RWPE2 (cell line): Measurements from ENCODE around the gene F2RL2.

Source experiments
- ATAC-seq: fragments of 200-7000 bp; cut with Tn5 transposase; 3 replicates; pipeline ENCODE4 v1.9.1; 2021; ENCODE audit warnings: low read depth
- DNase-seq: peaks from one replicate; pipeline ENCODE4 v3.0.0-alpha.2; 2020; ENCODE audit warnings: low spot score
- H3K27ac ChIP-seq: fragments of 450-650 bp; 2 replicates; pipeline ENCODE4 v1.5.1; 2017; ENCODE audit warnings: mild to moderate bottlenecking; ENCODE audit not compliant: poor library complexity, severe bottlenecking
- H3K27me3 ChIP-seq: fragments of 250-450 bp; sonication (Bioruptor Pico); 2 replicates; pipeline ENCODE4 v1.5.1; 2021; ENCODE audit warnings: mild to moderate bottlenecking, moderate library complexity; ENCODE audit not compliant: insufficient read depth, poor library complexity, severe bottlenecking
- H3K36me3 ChIP-seq: fragments of 250-450 bp; sonication (Bioruptor Pico); 2 replicates; pipeline ENCODE4 v1.5.1; 2020; ENCODE audit warnings: low read depth, mild to moderate bottlenecking, moderate library complexity
- H3K4me1 ChIP-seq: fragments of 250-450 bp; sonication (Bioruptor Pico); 2 replicates; pipeline ENCODE4 v1.5.1; 2021; ENCODE audit warnings: mild to moderate bottlenecking, moderate library complexity; ENCODE audit not compliant: insufficient read depth, poor library complexity, severe bottlenecking
- H3K4me3 ChIP-seq: fragments of 250-450 bp; sonication (Bioruptor Pico); 2 replicates; pipeline ENCODE4 v1.5.1; 2021; ENCODE audit warnings: mild to moderate bottlenecking, moderate library complexity; ENCODE audit not compliant: severe bottlenecking
- H3K9me3 ChIP-seq: fragments of 250-450 bp; sonication (Bioruptor Pico); 2 replicates; pipeline ENCODE4 v1.5.1; 2021; ENCODE audit warnings: mild to moderate bottlenecking, moderate library complexity; ENCODE audit not compliant: severe bottlenecking
- CTCF ChIP-seq: fragments of 450-650 bp; IDR thresholded peaks from one replicate; pipeline ENCODE4 v1.5.1; 2017; ENCODE audit warnings: mild to moderate bottlenecking, moderate library complexity; ENCODE audit not compliant: poor library complexity, severe bottlenecking

F2RL2 gene

GRCh38 chr5:76601470-76601869 lies 21.7 kb downstream of the F2RL2 start:
- Histone ChIP-seq H3K36me3 (no peaks in the 10 kb centered on the region), H3K9me3 (no peaks in the 10 kb centered on the region), H3K27me3 (no peaks in the 10 kb centered on the region), H3K4me3 (no peak overlapping the region), H3K4me1 (peaks cover 3% of the 10 kb centered on the region), H3K27ac (no peak overlapping the region)
- DNase-seq (no peak), ATAC-seq (peak; percentile 71)
- peak; percentile 88 for TF ChIP-seq CTCF

GRCh38 chr5:76600716-76601115 lies 22.5 kb downstream of the F2RL2 start:
- TF ChIP-seq CTCF, result no peak
- no peaks in the 10 kb centered on the region for H3K36me3 ChIP-seq
- H3K4me1 ChIP-seq, result peaks cover 3% of the 10 kb centered on the region
- H3K9me3 ChIP-seq, result no peaks in the 10 kb centered on the region
- H3K27me3 ChIP-seq, result no peaks in the 10 kb centered on the region
- ATAC-seq, result no peak
- no peak overlapping the region for H3K27ac ChIP-seq
- no peak overlapping the region for H3K4me3 ChIP-seq
- DNase-seq, result no peak

GRCh38 chr5:76598531-76598930 lies 24.7 kb downstream of the F2RL2 start:
- ATAC-seq (no peak), DNase-seq (no peak)
- no peaks in the 10 kb centered on the region for H3K4me1 ChIP-seq
- no peak overlapping the region for H3K27ac ChIP-seq
- peaks cover 2% of the 10 kb centered on the region for H3K9me3 ChIP-seq
- TF ChIP-seq CTCF, result no peak
- no peaks in the 10 kb centered on the region for H3K36me3 ChIP-seq
- H3K4me3 ChIP-seq, result no peak overlapping the region
- H3K27me3 ChIP-seq, result no peaks in the 10 kb centered on the region

GRCh38 chr5:76595755-76596481 lies 27.3 kb downstream of the F2RL2 start:
- DNase-seq (no peak), ATAC-seq (no peak)
- Histone ChIP-seq H3K27me3 (peaks cover 5% of the 10 kb centered on the region), H3K27ac (no peak overlapping the region), H3K9me3 (peaks cover 2% of the 10 kb centered on the region), H3K4me3 (no peak overlapping the region), H3K4me1 (no peaks in the 10 kb centered on the region), H3K36me3 (no peaks in the 10 kb centered on the region)
- TF ChIP-seq CTCF, result no peak

GRCh38 chr5:76594107-76594506 lies 29.1 kb downstream of the F2RL2 start:
- peaks cover 5% of the 10 kb centered on the region for H3K27me3 ChIP-seq
- H3K4me3 ChIP-seq, result no peak overlapping the region
- no peaks in the 10 kb centered on the region for H3K4me1 ChIP-seq
- ATAC-seq, result no peak
- DNase-seq, result no peak
- peaks cover 2% of the 10 kb centered on the region for H3K9me3 ChIP-seq
- H3K27ac ChIP-seq, result no peak overlapping the region
- H3K36me3 ChIP-seq, result no peaks in the 10 kb centered on the region
- TF ChIP-seq CTCF, result no peak
